Stimulated activated CD4-positive, alpha-beta T cell treated with anti-CD3 and anti-CD28 coated beads, Interleukin-12 subunit alpha, Interleukin-12 subunit beta, amount 100 ng/mL, for 48 hours (primary cell): Measurements from ENCODE around the gene BRAP.
"Not testable (repeated sequence)": the region's sequence is repeated elsewhere in the genome, so short reads cannot be mapped to it uniquely, and the experiment has no call there.

ENCODE experiments used
- DNase-seq, 3 donors: peaks; one replicate each; pipeline ENCODE4 v3.0.0-alpha.2; 2020; ENCODE audit warnings: low read depth in 2 of 3, low spot score in 1 of 3

The BRAP gene

GRCh38 chr12:111624540-111624939 is 61.2 kb downstream of the BRAP start:
- DNase-seq = no peak

- not testable (repeated sequence) for DNase-seq
Observed at GRCh38 chr12:111617841-111618240, 67.9 kb downstream of the BRAP start.

DNA sequence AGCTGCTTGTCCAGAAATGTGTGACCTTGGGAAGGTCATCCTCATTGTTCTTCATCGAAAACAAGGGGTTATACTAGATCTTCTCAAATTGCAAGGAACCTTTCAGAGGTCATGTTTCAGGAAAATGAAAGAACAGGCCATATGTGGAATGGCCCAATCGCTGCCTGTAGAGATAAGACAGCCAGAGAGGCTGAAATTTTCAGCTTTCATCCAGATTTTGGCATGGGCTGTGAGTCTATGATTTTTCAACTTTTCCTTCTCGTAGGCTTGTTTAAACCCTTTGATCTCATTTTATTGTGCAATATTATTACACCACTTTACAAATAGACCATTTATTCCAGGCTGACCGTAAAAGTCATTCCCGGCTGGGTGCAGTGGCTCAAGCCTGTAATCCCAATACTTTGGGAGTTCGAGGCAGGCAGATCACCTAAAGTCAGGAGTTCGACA is 69.6 kb downstream of the BRAP start:
- no peak for DNase-seq

- DNase-seq = no peak
Observed at GRCh38 chr12:111607239-111607638, 78.5 kb downstream of the BRAP start.

GRCh38 chr12:111606767-111607230 is 79.0 kb downstream of the BRAP start:
- DNase-seq = no peak

GRCh38 chr12:111605911-111606766 is 79.6 kb downstream of the BRAP start:
- DNase-seq = no peak

DNA sequence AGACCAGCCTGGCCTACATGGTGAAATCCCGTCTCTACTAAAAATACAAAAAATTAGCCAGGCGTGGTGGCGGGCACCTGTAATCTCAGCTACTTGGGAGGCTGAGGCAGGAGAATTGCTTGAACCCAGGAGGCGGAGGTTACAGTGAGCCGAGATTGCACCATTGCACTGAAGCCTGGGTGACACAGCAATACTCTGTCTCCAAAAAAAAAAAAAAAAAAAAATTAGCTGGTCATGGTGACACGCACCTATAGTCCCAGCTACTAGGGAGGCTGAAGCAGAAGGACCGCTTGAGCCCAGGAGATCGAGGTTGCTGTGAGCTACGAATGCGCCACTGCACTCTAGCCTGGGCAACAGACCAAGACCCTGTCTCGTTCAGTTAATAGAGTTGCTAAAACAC is 82.9 kb downstream of the BRAP start:
- not testable (repeated sequence) for DNase-seq

DNA sequence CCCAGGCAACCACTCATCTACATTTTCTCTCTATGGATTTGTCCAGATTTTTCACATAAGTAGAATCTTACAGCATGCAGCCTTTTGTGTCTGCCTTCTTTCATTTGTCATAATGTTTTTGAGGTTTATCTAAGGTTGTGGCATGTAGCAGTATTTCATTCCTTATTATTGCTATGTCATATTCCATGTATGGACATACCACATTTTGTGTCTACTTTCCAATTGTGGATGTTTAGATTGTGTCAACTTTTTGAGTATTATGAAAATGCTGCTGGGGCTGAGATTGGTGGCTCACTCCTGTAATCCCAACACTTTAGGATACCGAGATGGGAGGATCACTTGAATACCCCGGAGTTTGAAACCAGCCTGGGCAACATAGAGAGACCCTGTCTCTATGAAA is 83.4 kb downstream of the BRAP start:
- DNase-seq = no peak

- not testable (repeated sequence) for DNase-seq
Observed at GRCh38 chr12:111600986-111601385, 84.8 kb downstream of the BRAP start.

- no peak for DNase-seq
Observed at GRCh38 chr12:111600205-111600642, 85.5 kb downstream of the BRAP start.

DNA sequence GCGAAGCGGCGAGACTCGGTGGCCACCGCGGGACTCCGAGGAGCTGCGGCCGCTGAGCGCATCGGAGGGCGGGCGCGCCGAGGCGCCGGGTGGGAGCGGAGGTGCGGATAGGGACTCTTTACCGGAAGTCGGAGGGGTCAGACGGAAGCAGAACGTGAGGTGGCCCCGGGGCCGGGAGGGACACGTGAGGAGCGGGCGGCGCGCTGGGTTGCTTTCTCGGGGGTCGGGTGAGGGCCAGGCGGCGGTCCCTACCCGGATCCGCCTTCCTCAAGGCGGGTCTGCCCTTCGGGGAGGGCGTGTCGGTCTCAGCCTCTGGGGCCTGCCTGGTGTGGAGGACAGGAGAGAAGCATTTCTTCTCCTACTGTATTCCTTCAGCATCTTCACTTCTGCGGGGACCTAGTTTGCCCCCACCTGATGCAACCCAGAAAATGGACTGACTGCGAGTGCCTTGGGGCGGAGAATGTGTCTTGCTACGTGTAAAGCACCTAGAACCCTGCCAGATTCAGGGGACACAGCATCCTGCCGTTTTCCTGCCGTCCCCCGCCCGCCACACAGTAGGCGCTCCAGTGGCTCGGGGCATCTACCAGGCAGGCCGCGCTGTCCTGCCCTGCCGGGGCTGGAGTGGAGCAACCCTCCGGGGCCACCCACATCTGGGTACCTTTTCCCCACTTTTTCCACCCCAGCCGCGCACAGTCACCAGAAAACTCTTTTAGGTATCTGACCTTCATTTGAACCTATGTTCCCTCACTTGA is 86.1 kb downstream of the BRAP start:
- peak; percentile 73 to 84 (median 80) for DNase-seq

DNA sequence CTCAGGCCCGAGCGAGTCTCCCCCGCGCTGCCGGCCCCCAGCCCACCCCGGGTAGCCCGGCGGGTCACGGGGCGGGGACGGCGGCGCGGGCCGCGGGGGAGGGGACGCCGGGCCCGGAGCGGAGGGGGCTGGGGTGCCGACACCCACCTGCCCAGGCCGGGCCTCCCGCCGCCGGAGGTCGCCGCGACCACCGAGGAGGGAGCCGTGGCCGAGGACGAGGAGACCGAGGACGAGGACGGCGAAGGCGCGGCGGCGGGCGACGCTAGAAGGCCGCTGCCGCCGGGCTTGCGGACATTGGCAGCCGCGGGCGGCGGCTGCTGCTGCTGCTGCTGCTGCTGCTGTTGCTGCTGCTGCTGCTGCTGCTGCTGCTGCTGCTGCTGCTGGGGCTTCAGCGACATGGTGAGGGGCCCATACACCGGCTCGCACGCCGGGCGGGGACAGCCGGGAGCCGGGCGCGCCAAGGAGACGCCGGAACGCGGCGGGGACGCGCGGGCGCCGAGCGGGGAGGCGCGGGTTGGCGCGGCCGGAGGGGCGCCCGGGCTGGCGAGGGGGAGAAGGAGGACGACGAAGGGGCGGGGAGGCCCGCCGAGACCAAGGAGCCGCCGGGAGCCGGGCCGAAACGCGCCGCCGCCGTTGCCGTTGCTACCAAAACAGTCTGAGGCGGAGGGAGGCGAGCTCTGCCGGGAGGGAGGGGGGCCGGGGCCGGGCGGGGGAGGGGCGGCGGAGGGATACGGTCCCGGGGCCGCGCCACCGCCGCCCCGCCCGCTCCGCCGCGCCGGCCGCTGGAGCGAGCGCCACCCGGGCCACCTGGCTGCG is 86.9 kb downstream of the BRAP start, which contains the start of gene ATXN2:
Gene ATXN2, minus strand, starts transcription at position 679 of the 816 bp plus-strand sequence. Its CDS starts 281 bp downstream, at position 398.
- DNase-seq = peak in 2 of 3 donors; percentile 36 to 61

DNA sequence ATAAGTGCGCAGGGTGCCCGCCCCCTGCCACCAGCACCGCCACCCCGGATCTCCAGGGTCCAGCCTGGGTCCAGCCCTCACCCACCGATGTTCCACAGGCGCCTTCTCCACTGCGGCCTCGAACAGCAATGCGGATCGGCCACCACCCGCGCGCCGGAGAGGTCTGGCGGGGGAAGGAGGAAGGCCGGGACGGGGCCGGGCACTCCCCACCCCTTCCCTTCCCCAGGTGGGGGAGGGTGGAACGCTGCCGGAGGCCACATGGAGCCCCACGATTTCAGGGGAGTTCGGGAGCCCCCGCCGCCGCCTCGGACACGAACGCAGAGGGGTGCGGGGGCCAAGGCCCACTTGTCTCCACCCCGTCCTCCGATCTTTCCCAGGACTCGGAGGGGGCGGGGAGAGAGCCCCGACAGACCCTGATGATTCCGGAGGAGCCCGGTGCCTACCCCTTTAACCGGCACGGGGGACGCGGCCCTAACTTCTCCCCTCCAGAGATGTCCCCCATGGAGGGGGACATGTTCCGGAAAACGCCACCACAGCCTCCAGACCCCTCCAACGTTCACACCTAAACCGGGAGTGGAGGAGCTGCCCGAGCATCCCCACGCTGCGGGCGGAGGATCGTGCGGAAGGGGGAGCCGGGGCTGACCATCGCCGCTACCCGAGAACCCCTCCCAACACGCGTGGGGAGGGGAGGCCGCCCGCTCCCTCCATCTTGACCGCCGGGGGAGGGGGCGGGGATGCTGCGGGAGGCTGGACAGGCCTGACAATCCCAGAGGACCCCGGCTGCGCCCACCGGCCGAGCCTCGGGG is 87.7 kb downstream of the BRAP start:
- peak in 2 of 3 donors; percentile 9 to 17 for DNase-seq

- peak in 1 of 3 donors; percentile 9 for DNase-seq
Observed at GRCh38 chr12:111596985-111597830, 88.5 kb downstream of the BRAP start.

- not testable (repeated sequence) for DNase-seq
Observed at GRCh38 chr12:111595341-111595835, 90.4 kb downstream of the BRAP start.
